ENCODE data around the gene TMEM39A.

GRCh38 chr3:119401069-119401468 lies 62.3 kb downstream of the TMEM39A start:
- TF ChIP-seq CTCF (IDR thresholded peaks at IDR 0.05) (no peak), POLR2A (IDR thresholded peaks at IDR 0.05) (no peak)

Measured in Peyer's patch (tissue), 4 donors.